HepG2 (cell line): ENCODE data around the gene COMMD4. TPM values are rescaled to one million over a fixed set of nuclear protein-coding genes. Genes with fewer than 3 reads are reported as not detected.

Experiments
- ARID2 ChIP-seq: sonication (generic); formaldehyde crosslinking; IDR thresholded peaks from 2 replicates; pipeline ENCODE4 v1.8.1; 2022; ENCODE audit warnings: mild to moderate bottlenecking, missing genetic modification reagents, borderline replicate concordance
- EZH2 ChIP-seq: conservative IDR thresholded peaks from 2 replicates; pipeline ENCODE4 v1.6.1; 2012; ENCODE audit warnings: mild to moderate bottlenecking, low read depth, low read length, moderate library complexity
- HDAC6 ChIP-seq: fragments of 200-600 bp; sonication (generic); IDR thresholded peaks from 2 replicates; pipeline ENCODE4 v1.7.0; 2017; ENCODE audit warnings: mild to moderate bottlenecking, antibody characterized with exemption, low read length, low read depth
- HHEX ChIP-seq: IDR thresholded peaks from 2 replicates; pipeline ENCODE4 v1.6.1; 2016; ENCODE audit warnings: control low read depth
- HNRNPH1 ChIP-seq: fragments of 200-400 bp; formaldehyde crosslinking; optimal IDR thresholded peaks from 2 replicates; pipeline ENCODE3; 2017; ENCODE audit warnings: mild to moderate bottlenecking, low read depth, low read length
- HNRNPUL1 ChIP-seq: fragments of 200-400 bp; formaldehyde crosslinking; IDR thresholded peaks from 2 replicates; pipeline ENCODE4 v1.6.1; 2017; ENCODE audit warnings: low read depth, mild to moderate bottlenecking, low read length, moderate library complexity
- KLF12 ChIP-seq: sonication (generic); formaldehyde crosslinking; IDR thresholded peaks from 2 replicates; pipeline ENCODE4 v1.4.0; 2020; ENCODE audit warnings: missing genetic modification reagents, borderline replicate concordance
- MED13 ChIP-seq: sonication (generic); formaldehyde crosslinking; IDR thresholded peaks from 2 replicates; pipeline ENCODE4 v1.5.0; 2020; ENCODE audit warnings: missing genetic modification reagents
- MTA3 ChIP-seq: sonication (generic); formaldehyde crosslinking; IDR thresholded peaks from 2 replicates; pipeline ENCODE4 v1.4.0; 2020; ENCODE audit warnings: missing genetic modification reagents
- MTF2 ChIP-seq: sonication (generic); formaldehyde crosslinking; IDR thresholded peaks from 2 replicates; pipeline ENCODE4 v1.5.0; 2020; ENCODE audit warnings: missing genetic modification reagents, borderline replicate concordance
- NBN ChIP-seq: fragments of 450-650 bp; conservative IDR thresholded peaks from 2 replicates; pipeline ENCODE4 v1.6.1; 2017
- NFE2L1 ChIP-seq: sonication (generic); formaldehyde crosslinking; IDR thresholded peaks from 2 replicates; pipeline ENCODE4 v1.4.0; 2020; ENCODE audit warnings: missing genetic modification reagents, mild to moderate bottlenecking, borderline replicate concordance
- NKX3-1 ChIP-seq: sonication (generic); formaldehyde crosslinking; IDR thresholded peaks from 2 replicates; pipeline ENCODE4 v1.5.0; 2020; ENCODE audit warnings: missing genetic modification reagents
- POLR2AphosphoS2 ChIP-seq: IDR thresholded peaks from 2 replicates; pipeline ENCODE4 v1.6.1; 2011; ENCODE audit warnings: low read depth, low read length, improper control_type of control experiment
- RARA ChIP-seq: IDR thresholded peaks from 2 replicates; pipeline ENCODE4 v1.6.1; 2016; ENCODE audit warnings: missing genetic modification reagents, missing compliant biosample characterization
- RFXAP ChIP-seq: sonication (generic); formaldehyde crosslinking; IDR thresholded peaks from 2 replicates; pipeline ENCODE4 v1.4.0; 2020; ENCODE audit warnings: missing genetic modification reagents, borderline replicate concordance
- SAFB2 ChIP-seq: sonication (generic); formaldehyde crosslinking; IDR thresholded peaks from 2 replicates; pipeline ENCODE4 v1.5.1; 2020; ENCODE audit warnings: missing genetic modification reagents, low read depth, mild to moderate bottlenecking, borderline replicate concordance
- SIX1 ChIP-seq: sonication (generic); formaldehyde crosslinking; IDR thresholded peaks from 2 replicates; pipeline ENCODE4 v1.4.0; 2020; ENCODE audit warnings: missing genetic modification reagents, borderline replicate concordance
- SP1 ChIP-seq, 2 experiments: fragments of 450-650 bp in 1 of 2; sonication (generic) in 1 of 2; formaldehyde crosslinking in 1 of 2; IDR thresholded peaks; 2 replicates each; pipeline versions ENCODE4 v1.4.0 to v1.6.1; 2016 to 2020; ENCODE audit warnings: missing genetic modification reagents in 1 of 2
- THAP11 ChIP-seq: IDR thresholded peaks from 2 replicates; pipeline ENCODE4 v1.6.1; 2016; ENCODE audit warnings: missing biosample characterization, missing genetic modification reagents
- TP53 ChIP-seq: sonication (generic); formaldehyde crosslinking; conservative IDR thresholded peaks from 2 replicates; pipeline ENCODE4 v1.4.0; 2020; ENCODE audit warnings: missing genetic modification reagents
- ZBTB3 ChIP-seq: sonication (generic); formaldehyde crosslinking; IDR thresholded peaks from 2 replicates; pipeline ENCODE4 v1.4.0; 2020; ENCODE audit warnings: low read depth, mild to moderate bottlenecking, moderate library complexity, missing genetic modification reagents, borderline replicate concordance
- ZNF460 ChIP-seq: sonication (generic); formaldehyde crosslinking; IDR thresholded peaks from 2 replicates; pipeline ENCODE4 v1.5.1; 2020; ENCODE audit warnings: missing genetic modification reagents, mild to moderate bottlenecking, borderline replicate concordance
- ZNF772 ChIP-seq: sonication (generic); formaldehyde crosslinking; IDR thresholded peaks from 2 replicates; pipeline ENCODE4 v1.5.0; 2020; ENCODE audit warnings: mild to moderate bottlenecking, missing genetic modification reagents
- polyA plus RNA-seq, 8 experiments: library from polyadenylated mRNA; depleted of rRNA in 3 of 8; stranded (reverse) in 7 of 8; unstranded in 1 of 8; fragments of >200 nt; fragmentation: Illumina TruSeq in 4 of 8; extraction: Trizol in 4 of 8; gene quantifications; 2 replicates each; pipeline versions ENCODE4 v1.2.1 to v1.2.3, GENCODE V29; 2011 to 2016; ENCODE audit warnings: low read depth in 4 of 8, missing spikeins in 1 of 8, mixed read lengths in 1 of 8; ENCODE audit not compliant: insufficient read depth in 1 of 8
- total RNA-seq, 5 experiments: library from RNA; depleted of rRNA; stranded (reverse); fragments of >200 nt; fragmentation: Illumina TruSeq; extraction: Trizol; gene quantifications; 2 replicates each; pipeline ENCODE4 v1.2.3, GENCODE V29; 2016; ENCODE audit warnings: low read depth in 1 of 5
- TF ChIP-seq, protein P1 (sequence below): sonication (generic); formaldehyde crosslinking; IDR thresholded peaks from 2 replicates; pipeline ENCODE4 v1.8.0; 2022; ENCODE audit warnings: mild to moderate bottlenecking, missing genetic modification reagents
- TF ChIP-seq, protein P2 (sequence below): sonication (generic); formaldehyde crosslinking; IDR thresholded peaks from 2 replicates; pipeline ENCODE4 v1.5.1; 2020; ENCODE audit warnings: mild to moderate bottlenecking, missing genetic modification reagents, moderate library complexity

COMMD4 gene
- total and polyA plus RNA-seq, 2 of the 13 experiments (the other 11 are each of a cell fraction or from before 2014, with no cell fraction given), result 45.8 to 89.9 TPM

DNA sequence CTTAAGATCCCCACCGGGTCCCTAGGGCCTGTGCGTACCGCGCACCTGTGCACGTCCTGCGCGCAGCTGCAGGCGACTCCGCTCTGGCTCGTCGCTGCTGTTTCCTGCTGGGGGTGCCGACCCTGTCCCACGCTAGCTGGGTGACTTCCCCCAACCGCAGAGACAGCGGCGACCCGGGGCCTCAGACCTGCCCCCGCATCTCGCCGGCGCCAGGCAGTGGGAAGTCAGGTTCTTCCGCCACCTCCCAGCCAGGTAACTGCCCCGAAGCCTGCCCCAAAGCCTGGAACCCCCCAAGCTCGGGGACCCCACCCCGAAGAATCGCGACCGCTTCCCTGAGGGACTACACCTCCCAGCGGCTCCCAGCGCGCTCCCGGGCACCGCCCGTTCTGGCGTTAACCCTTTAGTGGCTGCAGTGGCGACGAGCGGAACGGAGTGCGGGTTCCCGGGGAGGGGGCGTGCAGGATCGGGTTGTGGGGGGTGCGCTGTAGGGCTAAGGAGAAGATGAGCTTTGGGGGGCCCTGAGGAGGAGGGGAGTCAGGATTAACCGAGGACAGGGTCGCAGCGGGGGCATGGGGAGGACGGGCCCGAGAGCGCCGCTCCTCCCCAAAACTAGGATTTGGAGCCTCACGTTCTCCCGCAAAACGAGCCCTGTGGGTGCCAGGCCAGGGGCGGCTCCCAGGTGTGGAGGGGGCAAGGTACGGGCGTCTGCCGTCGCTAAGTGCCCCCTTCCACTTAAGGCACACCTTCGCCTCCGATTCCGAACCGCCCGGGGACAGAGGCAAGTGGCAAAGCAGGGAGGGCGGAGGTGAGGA lies 11.6 kb downstream of the COMMD4 start (continued):
- TF ChIP-seq HNRNPUL1, result 0 out of 2 replicates have a peak, but pooled peaks have one; percentile 30
- no peak for TF ChIP-seq NBN
- TF ChIP-seq HHEX (CRISPR knock-in tag), result no peak
- 0 out of 2 replicates have a peak, but pooled peaks have one; percentile 26 for TF ChIP-seq ZBTB3
- no peak for TF ChIP-seq SP1 (IDR thresholded peaks at IDR 0.05)
- TF ChIP-seq SP1 (CRISPR knock-in tag; IDR thresholded peaks at IDR 0.05), result peak; percentile 73
- peak; percentile 96 for TF ChIP-seq THAP11 (CRISPR knock-in tag)
- 0 out of 2 replicates have a peak, but pooled peaks have one; percentile 41 for TF ChIP-seq NKX3-1
- no peak for TF ChIP-seq RARA
- TF ChIP-seq ZNF460 (CRISPR knock-in tag), result no peak
- peak; percentile 58; the same call in 1 of the 2 replicates for TF ChIP-seq RFXAP (CRISPR knock-in tag)
- no peak for TF ChIP-seq MTA3 (CRISPR knock-in tag)
- no peak; the same call in 1 of the 2 replicates for TF ChIP-seq POLR2AphosphoS2
- no peak for TF ChIP-seq HNRNPH1
- TF ChIP-seq SIX1 (CRISPR knock-in tag), result no peak
- TF ChIP-seq SAFB2 (CRISPR knock-in tag), result no peak
- no peak for TF ChIP-seq TP53
- TF ChIP-seq MTF2, result peak; percentile 11; the same call in 1 of the 2 replicates
- TF ChIP-seq EZH2, result no peak
- TF ChIP-seq NFE2L1 (CRISPR knock-in tag), result no peak
- TF ChIP-seq MED13 (CRISPR knock-in tag), result no peak
- no peak for TF ChIP-seq HDAC6
- TF ChIP-seq, protein P1, sequence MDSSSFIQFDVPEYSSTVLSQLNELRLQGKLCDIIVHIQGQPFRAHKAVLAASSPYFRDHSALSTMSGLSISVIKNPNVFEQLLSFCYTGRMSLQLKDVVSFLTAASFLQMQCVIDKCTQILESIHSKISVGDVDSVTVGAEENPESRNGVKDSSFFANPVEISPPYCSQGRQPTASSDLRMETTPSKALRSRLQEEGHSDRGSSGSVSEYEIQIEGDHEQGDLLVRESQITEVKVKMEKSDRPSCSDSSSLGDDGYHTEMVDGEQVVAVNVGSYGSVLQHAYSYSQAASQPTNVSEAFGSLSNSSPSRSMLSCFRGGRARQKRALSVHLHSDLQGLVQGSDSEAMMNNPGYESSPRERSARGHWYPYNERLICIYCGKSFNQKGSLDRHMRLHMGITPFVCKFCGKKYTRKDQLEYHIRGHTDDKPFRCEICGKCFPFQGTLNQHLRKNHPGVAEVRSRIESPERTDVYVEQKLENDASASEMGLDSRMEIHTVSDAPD (CRISPR knock-in tag), result no peak
- TF ChIP-seq ZNF772 (CRISPR knock-in tag), result peak; percentile 38; the same call in 1 of the 2 replicates
- TF ChIP-seq ARID2 (CRISPR knock-in tag), result peak; percentile 92
- TF ChIP-seq, protein P2, sequence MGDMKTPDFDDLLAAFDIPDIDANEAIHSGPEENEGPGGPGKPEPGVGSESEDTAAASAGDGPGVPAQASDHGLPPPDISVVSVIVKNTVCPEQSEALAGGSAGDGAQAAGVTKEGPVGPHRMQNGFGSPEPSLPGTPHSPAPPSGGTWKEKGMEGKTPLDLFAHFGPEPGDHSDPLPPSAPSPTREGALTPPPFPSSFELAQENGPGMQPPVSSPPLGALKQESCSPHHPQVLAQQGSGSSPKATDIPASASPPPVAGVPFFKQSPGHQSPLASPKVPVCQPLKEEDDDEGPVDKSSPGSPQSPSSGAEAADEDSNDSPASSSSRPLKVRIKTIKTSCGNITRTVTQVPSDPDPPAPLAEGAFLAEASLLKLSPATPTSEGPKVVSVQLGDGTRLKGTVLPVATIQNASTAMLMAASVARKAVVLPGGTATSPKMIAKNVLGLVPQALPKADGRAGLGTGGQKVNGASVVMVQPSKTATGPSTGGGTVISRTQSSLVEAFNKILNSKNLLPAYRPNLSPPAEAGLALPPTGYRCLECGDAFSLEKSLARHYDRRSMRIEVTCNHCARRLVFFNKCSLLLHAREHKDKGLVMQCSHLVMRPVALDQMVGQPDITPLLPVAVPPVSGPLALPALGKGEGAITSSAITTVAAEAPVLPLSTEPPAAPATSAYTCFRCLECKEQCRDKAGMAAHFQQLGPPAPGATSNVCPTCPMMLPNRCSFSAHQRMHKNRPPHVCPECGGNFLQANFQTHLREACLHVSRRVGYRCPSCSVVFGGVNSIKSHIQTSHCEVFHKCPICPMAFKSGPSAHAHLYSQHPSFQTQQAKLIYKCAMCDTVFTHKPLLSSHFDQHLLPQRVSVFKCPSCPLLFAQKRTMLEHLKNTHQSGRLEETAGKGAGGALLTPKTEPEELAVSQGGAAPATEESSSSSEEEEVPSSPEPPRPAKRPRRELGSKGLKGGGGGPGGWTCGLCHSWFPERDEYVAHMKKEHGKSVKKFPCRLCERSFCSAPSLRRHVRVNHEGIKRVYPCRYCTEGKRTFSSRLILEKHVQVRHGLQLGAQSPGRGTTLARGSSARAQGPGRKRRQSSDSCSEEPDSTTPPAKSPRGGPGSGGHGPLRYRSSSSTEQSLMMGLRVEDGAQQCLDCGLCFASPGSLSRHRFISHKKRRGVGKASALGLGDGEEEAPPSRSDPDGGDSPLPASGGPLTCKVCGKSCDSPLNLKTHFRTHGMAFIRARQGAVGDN (CRISPR knock-in tag), result peak; percentile 84
- TF ChIP-seq KLF12 (CRISPR knock-in tag), result peak; percentile 98
